Gastrocnemius medialis (tissue), 4 donors: ENCODE data around the gene RNASEH1. TPM values are rescaled to one million over a fixed set of nuclear protein-coding genes. Genes with fewer than 3 reads are reported as not detected.
"Not testable (repeated sequence)": the region's sequence is repeated elsewhere in the genome, so short reads cannot be mapped to it uniquely, and the experiment has no call there.

Experiments
- ATAC-seq, 2 donors: fragments of 150-250 bp; one replicate each; pipeline ENCODE4 v1.9.1; 2016
- DNase-seq, 2 donors: peaks; one replicate each; pipeline ENCODE4 v3.0.0-alpha.2; 2019
- H3K27ac ChIP-seq, 4 donors: fragments of 200-600 bp; sonication (generic); 1 replicate in 1 of 4; 2 replicates in 3 of 4; pipeline ENCODE4 v1.5.1; 2016 to 2018; ENCODE audit warnings: mild to moderate bottlenecking in 2 of 4, moderate library complexity in 1 of 4
- H3K27me3 ChIP-seq, 3 donors: fragments of 200-600 bp; sonication (generic) in 2 of 3; 1 replicate in 1 of 3; 2 replicates in 2 of 3; pipeline versions ENCODE4 v1.5.1 to v1.6.0; 2016 to 2019; ENCODE audit warnings: mild to moderate bottlenecking in 1 of 3, moderate library complexity in 1 of 3
- H3K36me3 ChIP-seq, 2 donors: fragments of 200-600 bp; sonication (generic) in 1 of 2; one replicate each; pipeline ENCODE4 v1.5.1; 2017 to 2018
- H3K4me1 ChIP-seq, 2 donors: fragments of 200-600 bp; sonication (generic) in 1 of 2; one replicate each; pipeline ENCODE4 v1.5.1; 2016 to 2017; ENCODE audit warnings: mild to moderate bottlenecking in 2 of 2
- H3K4me3 ChIP-seq, 4 donors: fragments of 200-600 bp; sonication (generic) in 3 of 4; 1 replicate in 1 of 4; 2 replicates in 3 of 4; pipeline ENCODE4 v1.5.1; 2016 to 2019; ENCODE audit warnings: mild to moderate bottlenecking in 2 of 4
- H3K9me3 ChIP-seq, 3 donors: fragments of 200-600 bp; sonication (generic) in 2 of 3; 1 replicate in 1 of 3; 2 replicates in 2 of 3; pipeline ENCODE4 v1.5.1; 2016 to 2019
- POLR2A ChIP-seq, 2 donors: fragments of 450-650 bp; IDR thresholded peaks; one replicate each; pipeline ENCODE4 v1.6.1; 2017; ENCODE audit warnings: antibody characterized with exemption in 2 of 2, mild to moderate bottlenecking in 2 of 2, moderate library complexity in 2 of 2
- in situ Hi-C, 4 donors: fragments of 200-750 bp; cut with MboI; loops; one replicate each; pipeline versions ENCODE4 v1.15.0 to v1.8.0; 2017; ENCODE audit warnings: low sequenced_read_pairs in 4 of 4
- intact Hi-C: fragments of 100-400 bp; cut with DNase I; formaldehyde crosslinking; loops from one replicate; pipeline ENCODE4 v1.15.1; 2023; ENCODE audit warnings: low total_unique reads
- total RNA-seq, 4 donors: library from RNA; depleted of rRNA; stranded (reverse); fragments of >200 nt; gene quantifications; one replicate each; pipeline versions ENCODE4 v1.1.0 to v1.2.3, GENCODE V29; 2016
- TF ChIP-seq, protein P1 (sequence below), 5 experiments: fragments of 450-650 bp in 3 of 5; fragments of 200-600 bp in 2 of 5; sonication (generic) in 2 of 5; IDR thresholded peaks in 4 of 5; conservative IDR thresholded peaks in 1 of 5; 1 replicate in 4 of 5; 2 replicates in 1 of 5; pipeline ENCODE4 v1.5.1; 2016 to 2019; ENCODE audit warnings: antibody characterized with exemption in 5 of 5, mild to moderate bottlenecking in 3 of 5, moderate library complexity in 3 of 5

The RNASEH1 gene
- total RNA-seq, 4 donors from 2014 or later, result 20.6 to 27.4 (median 23.6) TPM

GRCh38 chr2:3572620-3573019, 14.5 kb upstream of the RNASEH1 start:
- no peak for DNase-seq
- peaks cover 2 to 16% of the 10 kb centered on the region in 2 donors for H3K36me3 ChIP-seq
- no peak overlapping the region for H3K27ac ChIP-seq
- H3K4me1 ChIP-seq, result peaks cover 18 to 22% of the 10 kb centered on the region in 2 donors
- H3K4me3 ChIP-seq, result no peak overlapping the region
- H3K27me3 ChIP-seq, result no peaks in the 10 kb centered on the region
- no peak for ATAC-seq
- in situ Hi-C loops (loop anchor here in 3 of 4 donors (10.0 to 25.0 kb wide), 3 partner anchors 58 to 188 kb away; partner anchors contain the start of genes EIPR1 (in 2 of the 3), TRAPPC12 (in 2 of the 3) and ADI1 (in 1 of the 3)), intact Hi-C loops (no loop called here)
- no peaks in the 10 kb centered on the region for H3K9me3 ChIP-seq
- TF ChIP-seq, protein P1, sequence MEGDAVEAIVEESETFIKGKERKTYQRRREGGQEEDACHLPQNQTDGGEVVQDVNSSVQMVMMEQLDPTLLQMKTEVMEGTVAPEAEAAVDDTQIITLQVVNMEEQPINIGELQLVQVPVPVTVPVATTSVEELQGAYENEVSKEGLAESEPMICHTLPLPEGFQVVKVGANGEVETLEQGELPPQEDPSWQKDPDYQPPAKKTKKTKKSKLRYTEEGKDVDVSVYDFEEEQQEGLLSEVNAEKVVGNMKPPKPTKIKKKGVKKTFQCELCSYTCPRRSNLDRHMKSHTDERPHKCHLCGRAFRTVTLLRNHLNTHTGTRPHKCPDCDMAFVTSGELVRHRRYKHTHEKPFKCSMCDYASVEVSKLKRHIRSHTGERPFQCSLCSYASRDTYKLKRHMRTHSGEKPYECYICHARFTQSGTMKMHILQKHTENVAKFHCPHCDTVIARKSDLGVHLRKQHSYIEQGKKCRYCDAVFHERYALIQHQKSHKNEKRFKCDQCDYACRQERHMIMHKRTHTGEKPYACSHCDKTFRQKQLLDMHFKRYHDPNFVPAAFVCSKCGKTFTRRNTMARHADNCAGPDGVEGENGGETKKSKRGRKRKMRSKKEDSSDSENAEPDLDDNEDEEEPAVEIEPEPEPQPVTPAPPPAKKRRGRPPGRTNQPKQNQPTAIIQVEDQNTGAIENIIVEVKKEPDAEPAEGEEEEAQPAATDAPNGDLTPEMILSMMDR (IDR thresholded peaks at IDR 0.05 in 4 of 5, conservative IDR thresholded peaks at IDR 0.05 in 1 of 5), result no peak
- TF ChIP-seq POLR2A (IDR thresholded peaks at IDR 0.05), result no peak

- Histone ChIP-seq H3K27ac (no peak overlapping the region), H3K27me3 (no peaks in the 10 kb centered on the region), H3K9me3 (no peaks in the 10 kb centered on the region), H3K4me1 (peaks cover 5 to 10% of the 10 kb centered on the region in 2 donors), H3K36me3 (peaks cover 0 to 2% of the 10 kb centered on the region in 2 donors), H3K4me3 (no peak overlapping the region)
- in situ Hi-C loops (loop anchor here in 3 of 4 donors (10.0 to 25.0 kb wide), 3 partner anchors 56 to 186 kb away; partner anchors contain the start of genes EIPR1 (in 2 of the 3), TRAPPC12 (in 2 of the 3) and ADI1 (in 1 of the 3)), intact Hi-C loops (no loop called here)
- DNase-seq (no peak), ATAC-seq (no peak)
- TF ChIP-seq, protein P1 (IDR thresholded peaks at IDR 0.05 in 4 of 5, conservative IDR thresholded peaks at IDR 0.05 in 1 of 5), result no peak
- TF ChIP-seq POLR2A (IDR thresholded peaks at IDR 0.05), result no peak
Measured at GRCh38 chr2:3571284-3571683, 13.2 kb upstream of the RNASEH1 start.

DNA sequence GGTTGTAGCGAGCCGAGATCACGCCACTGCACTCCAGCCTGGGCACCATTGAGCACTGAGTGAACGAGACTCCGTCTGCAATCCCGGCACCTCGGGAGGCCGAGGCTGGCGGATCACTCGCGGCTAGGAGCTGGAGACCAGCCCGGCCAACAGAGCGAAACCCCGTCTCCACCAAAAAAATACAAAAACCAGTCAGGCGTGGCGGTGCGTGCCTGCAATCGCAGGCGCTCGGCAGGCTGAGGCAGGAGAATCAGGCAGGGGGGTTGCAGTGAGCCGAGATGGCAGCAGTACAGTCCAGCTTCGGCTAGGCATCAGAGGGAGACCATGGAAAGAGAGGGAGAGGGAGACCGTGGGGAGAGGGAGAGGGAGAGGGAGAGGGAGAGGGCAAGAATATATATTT, 11.5 kb upstream of the RNASEH1 start:
- H3K9me3 ChIP-seq, H3K36me3 ChIP-seq, DNase-seq, H3K27ac ChIP-seq, H3K27me3 ChIP-seq, H3K4me3 ChIP-seq, intact Hi-C loops, H3K4me1 ChIP-seq, ATAC-seq: not testable (repeated sequence)
- in situ Hi-C loops, result loop anchor here in 3 of 4 donors (10.0 to 25.0 kb wide), 3 partner anchors 55 to 185 kb away; partner anchors contain the start of genes EIPR1 (in 2 of the 3), TRAPPC12 (in 2 of the 3) and ADI1 (in 1 of the 3)

DNA sequence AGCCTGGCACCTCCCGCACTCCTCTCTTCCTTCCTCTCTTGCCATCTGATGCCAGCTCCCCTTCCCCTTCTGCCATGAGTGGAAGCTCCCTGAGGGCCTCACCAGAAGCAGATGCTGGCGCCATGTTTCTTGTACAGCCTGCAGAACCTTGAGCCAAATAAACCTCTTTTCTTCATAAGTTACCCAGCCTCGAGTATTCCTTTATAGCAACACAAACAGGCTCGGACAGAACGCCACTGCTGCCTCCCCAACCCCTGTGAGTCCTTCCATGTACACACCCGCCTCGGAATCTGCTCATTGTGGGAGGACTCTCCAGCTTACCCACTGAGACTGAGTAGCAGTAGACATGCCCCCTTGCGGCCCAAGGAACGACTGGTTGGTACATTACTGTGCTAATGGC, 8.7 kb upstream of the RNASEH1 start:
- TF ChIP-seq, protein P1 (IDR thresholded peaks at IDR 0.05 in 4 of 5, conservative IDR thresholded peaks at IDR 0.05 in 1 of 5), result no peak
- TF ChIP-seq POLR2A (IDR thresholded peaks at IDR 0.05), result no peak
- in situ Hi-C loops (loop anchor here in 2 of 4 donors (25.0 kb wide), 1 partner anchor 180 kb away; the partner anchor contains the start of genes EIPR1 (in 2 of the 2) and TRAPPC12 (in 2 of the 2)), intact Hi-C loops (no loop called here)
- ATAC-seq, result no peak
- Histone ChIP-seq H3K9me3 (no peaks in the 10 kb centered on the region), H3K4me1 (no peaks in the 10 kb centered on the region), H3K27me3 (no peaks in the 10 kb centered on the region), H3K4me3 (no peak overlapping the region), H3K27ac (no peak overlapping the region), H3K36me3 (no peaks in the 10 kb centered on the region)
- DNase-seq, result no peak

DNA sequence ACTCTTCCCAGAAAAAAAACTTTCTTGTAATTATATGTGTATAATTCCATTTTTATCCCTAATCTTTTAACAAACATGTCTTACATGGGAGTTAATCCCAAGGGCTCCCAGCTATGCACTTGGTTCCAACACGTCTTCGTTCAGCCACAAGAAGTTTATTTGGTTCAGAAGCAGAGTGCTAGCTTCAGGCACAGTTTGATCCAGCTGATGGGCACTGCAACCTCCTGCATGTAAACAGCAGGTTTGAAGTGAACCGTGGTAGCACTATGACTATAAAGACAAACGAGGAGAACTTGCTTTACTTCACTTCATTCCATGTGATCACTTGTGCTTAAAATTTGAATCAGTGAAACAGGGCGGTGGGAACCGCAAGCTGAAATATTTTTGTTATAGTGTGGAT, 7.0 kb upstream of the RNASEH1 start:
- no peak overlapping the region for H3K27ac ChIP-seq
- H3K9me3 ChIP-seq, result no peaks in the 10 kb centered on the region
- intact Hi-C loops, result no loop called here
- H3K27me3 ChIP-seq, result no peaks in the 10 kb centered on the region
- ATAC-seq (no peak), DNase-seq (no peak)
- H3K4me3 ChIP-seq, result no peak overlapping the region
- TF ChIP-seq, protein P1 (IDR thresholded peaks at IDR 0.05 in 4 of 5, conservative IDR thresholded peaks at IDR 0.05 in 1 of 5), result no peak
- no peak for TF ChIP-seq POLR2A (IDR thresholded peaks at IDR 0.05)
- no peaks in the 10 kb centered on the region for H3K36me3 ChIP-seq
- in situ Hi-C loops, result loop anchor here in 2 of 4 donors (25.0 kb wide), 1 partner anchor 178 kb away; the partner anchor contains the start of genes EIPR1 (in 2 of the 2) and TRAPPC12 (in 2 of the 2)
- H3K4me1 ChIP-seq, result no peaks in the 10 kb centered on the region
